NCI-H1092 (cell line): ENCODE measurements around the gene PSG1.
"Not testable (repeated sequence)": the region's sequence is repeated elsewhere in the genome, so short reads cannot be mapped to it uniquely, and the experiment has no call there.

ENCODE experiments used
- DNase-seq: peaks from one replicate; lab custom pipeline; 2025; lab: John Stamatoyannopoulos, UW

The PSG1 gene

GRCh38 chr19:42881279-42881678 lies 1.8 kb upstream of the PSG1 start:
- not testable (repeated sequence) for DNase-seq

GRCh38 chr19:42880621-42881020 lies 1.1 kb upstream of the PSG1 start:
- DNase-seq = not testable (repeated sequence)

DNA sequence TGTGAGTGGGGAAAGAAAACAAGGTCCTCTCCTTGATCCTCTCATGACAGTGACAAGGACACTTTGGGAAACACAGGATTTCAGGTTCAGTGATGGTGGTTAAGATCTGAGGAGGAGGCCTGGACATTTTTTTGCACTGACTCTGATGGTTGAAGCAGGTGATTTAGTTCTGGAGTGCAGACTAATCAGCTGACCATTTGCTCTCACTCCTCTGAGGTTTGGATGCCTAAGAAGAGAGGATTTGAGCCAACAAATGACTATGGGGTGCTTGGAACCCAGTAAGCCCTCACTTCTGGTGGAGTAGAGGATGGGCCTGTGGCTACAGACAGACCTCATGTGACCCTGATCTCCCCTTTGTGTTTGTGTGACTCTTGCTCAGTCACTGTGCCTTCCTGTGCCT lies 2.9 kb downstream of the PSG1 start:
- not testable (repeated sequence) for DNase-seq

DNA sequence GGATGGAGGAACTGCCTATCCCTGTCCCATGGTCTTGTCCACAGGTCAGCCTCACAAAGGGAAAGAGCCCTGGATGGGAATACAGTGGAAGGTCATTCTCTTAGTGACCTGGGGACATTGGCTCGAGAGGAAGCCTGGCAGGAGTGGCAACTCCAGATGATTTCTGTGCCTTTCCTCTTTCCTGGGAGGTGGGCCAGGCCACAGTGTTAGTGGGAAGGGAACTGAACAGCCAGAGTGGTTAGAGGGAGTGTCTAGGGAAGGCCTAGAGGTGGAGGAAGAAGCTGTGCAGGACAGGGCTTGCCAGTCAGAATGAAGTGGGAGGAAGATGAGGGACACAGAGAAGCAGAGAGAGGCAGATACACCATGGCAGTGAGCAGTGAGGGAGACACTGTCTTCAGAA lies 3.6 kb downstream of the PSG1 start:
- not testable (repeated sequence) for DNase-seq

- not testable (repeated sequence) for DNase-seq
Measured at GRCh38 chr19:42874901-42875813, 4.4 kb downstream of the PSG1 start.

GRCh38 chr19:42874136-42874535 lies 5.4 kb downstream of the PSG1 start:
- not testable (repeated sequence) for DNase-seq

- no peak for DNase-seq
Measured at GRCh38 chr19:42872608-42873007, 6.9 kb downstream of the PSG1 start.

DNA sequence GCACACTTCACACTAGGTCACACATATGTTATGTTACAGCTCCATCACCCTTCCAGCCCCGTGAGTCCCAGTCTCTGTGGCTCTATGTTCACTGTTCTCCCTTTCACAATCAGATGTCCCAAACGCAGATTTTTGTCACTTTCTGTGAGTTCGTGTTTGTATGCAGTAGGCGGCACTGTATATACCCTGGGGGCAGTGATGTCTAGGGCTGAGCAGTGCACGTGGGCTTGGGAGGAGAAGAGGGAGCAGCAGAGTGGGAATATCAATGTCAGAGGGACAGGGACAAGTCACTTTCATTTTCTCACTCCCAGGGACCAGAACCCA lies 22.0 kb downstream of the PSG1 start:
- DNase-seq = no peak

- DNase-seq = not testable (repeated sequence)
Measured at GRCh38 chr19:42856866-42857543, 22.5 kb downstream of the PSG1 start.

- DNase-seq = not testable (repeated sequence)
Measured at GRCh38 chr19:42854745-42855144, 24.8 kb downstream of the PSG1 start.

GRCh38 chr19:42853231-42853630 lies 26.3 kb downstream of the PSG1 start:
- DNase-seq = not testable (repeated sequence)

DNA sequence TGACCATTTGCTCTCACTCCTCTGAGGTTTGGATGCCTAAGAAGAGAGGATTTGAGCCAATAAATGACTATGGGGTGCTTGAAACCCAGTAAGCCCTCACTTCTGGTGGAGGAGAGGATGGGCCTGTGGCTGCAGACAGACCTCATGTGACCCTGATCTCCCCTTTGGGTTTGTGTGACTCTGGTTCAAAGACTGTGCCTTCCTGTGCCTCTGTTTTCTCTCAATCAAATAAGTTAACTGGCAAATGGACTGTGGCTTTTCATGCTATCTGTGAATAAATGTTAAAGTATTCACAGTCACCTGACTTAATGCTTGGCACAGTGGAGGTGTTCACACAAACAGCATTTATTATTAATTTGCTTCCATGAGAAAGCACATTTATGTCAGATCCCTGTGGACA lies 26.7 kb downstream of the PSG1 start:
- DNase-seq = not testable (repeated sequence)

DNA sequence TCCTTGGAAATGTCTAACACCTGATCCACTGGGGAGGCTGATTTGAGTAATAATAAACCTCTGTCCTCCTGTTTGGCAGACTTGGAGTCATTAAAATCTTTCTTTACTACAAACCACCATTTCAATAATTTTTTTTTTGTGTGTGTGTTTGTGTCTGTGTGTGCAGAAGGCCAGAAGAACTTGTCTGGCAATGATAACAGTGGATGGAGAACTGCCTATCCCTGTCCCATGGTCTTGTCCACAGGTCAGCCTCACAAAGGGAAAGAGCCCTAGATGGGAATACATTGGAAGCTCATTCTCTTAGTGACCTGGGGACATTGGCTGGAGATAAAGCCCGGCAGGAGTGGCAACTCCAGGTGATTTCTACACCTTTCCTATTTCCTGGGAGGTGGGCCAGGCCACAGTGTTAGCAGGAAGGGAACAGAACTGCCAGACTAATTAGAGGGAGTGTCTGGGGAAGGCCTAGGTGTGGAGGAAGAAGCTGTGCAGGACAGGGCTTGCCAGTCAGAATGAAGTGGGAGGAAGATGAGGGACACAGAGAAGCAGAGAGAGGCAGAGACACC lies 27.7 kb downstream of the PSG1 start:
- DNase-seq = not testable (repeated sequence)

GRCh38 chr19:42850981-42851717 lies 28.4 kb downstream of the PSG1 start:
- DNase-seq = no peak

DNA sequence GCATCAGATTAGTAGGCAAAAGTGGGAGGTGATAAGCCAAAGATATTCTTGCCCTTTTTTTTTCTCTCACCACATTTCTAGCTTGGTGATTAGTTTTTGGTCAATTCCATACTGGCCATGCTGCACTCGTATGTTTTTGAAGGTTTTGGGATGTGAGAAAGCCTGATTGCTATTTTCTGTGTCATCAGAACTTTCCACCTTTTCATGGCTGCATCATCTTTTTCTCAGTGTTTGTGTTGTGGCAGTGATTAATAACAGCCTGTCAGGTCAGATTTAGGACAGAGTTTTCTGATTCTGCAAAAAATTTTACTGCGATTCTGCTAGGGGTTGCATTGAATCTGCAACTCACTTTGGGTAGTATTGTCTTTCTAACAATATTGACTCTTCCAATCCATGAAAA lies 32.9 kb downstream of the PSG1 start:
- DNase-seq = no peak

DNA sequence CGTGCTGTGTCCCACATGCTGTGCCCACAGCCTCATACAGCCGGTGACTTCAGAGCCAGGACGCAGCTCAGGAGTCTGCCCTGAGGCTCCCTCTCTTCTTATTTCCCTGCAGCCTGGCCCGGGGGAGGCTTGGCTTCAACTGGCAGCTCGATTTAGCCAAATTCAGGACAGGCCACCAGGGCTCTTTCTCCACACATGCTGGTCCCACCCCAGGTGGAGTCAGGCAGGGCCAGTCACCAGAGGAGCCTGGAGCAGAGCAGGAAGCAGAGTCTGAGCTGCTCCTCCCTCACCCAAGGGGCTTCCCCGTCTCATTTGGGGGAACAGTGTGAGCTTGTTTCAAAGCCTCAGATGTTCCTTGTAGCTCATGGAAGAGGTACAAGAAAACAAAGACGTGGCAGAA lies 35.9 kb downstream of the PSG1 start:
- not testable (repeated sequence) for DNase-seq

DNA sequence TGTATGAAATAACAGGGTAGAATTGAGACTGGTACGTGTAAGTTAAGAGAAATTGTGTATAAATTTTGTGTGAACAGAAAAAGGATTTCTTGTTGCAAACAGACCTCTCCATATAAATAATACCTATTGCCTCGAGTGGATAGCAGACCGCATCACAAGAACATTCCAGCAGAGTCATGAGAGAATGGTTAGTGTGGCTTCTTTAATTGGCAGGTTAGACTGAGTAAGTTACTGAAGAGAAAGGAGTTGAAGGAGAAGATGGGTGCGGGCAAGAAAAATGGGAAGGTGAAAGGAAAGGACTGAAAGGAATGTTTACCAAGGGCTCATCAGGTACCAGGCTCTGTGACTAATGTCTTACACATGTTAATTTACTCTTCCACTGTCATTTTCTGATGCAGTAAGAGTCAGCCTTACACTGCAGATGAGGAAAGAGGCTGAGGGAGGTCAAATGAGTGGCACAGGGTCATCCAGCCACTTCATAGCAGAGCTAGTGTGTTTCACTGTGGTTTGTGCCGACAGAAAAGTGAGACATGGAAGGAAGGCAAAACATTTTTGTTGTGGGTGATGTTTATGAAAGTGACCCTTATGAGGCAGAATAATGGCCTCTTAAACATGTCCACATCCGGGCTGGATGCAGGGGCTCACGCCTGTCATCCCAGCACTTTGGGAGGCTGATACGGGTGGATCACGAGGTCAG lies 46.6 kb downstream of the PSG1 start:
- DNase-seq = not testable (repeated sequence)

DNA sequence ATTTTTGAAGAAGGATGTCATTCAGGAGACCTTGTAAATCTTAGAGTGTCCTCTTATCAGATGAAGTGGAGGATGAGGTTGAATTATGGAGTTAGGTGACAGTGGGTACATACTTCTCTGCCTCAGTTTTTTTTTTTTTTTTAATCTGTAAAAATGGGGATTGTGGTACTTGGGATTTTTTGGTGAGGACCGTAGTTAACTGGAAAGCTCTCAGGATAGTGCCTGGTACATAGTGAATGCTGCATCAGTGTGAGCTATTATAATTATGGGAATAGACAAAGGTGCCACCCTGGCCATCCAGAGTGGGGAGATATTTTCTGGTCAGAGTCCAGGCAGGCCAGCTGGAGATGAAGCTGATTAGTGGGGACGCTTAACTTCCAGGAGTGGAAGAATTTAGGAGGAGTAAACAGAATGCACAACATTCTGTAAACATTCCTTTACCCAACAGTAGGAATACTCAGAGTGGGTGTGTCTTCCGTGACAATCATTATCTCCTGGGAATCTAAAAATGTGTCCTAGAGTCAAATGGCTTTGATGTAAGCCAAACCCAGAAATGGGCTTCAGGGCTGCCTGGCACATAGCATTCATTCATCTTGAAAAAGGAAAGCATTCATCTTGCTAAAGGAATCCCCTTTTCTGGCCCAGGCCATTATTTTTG lies 47.4 kb downstream of the PSG1 start:
- not testable (repeated sequence) for DNase-seq

- no peak for DNase-seq
Measured at GRCh38 chr19:42831221-42832019, 48.1 kb downstream of the PSG1 start.

DNA sequence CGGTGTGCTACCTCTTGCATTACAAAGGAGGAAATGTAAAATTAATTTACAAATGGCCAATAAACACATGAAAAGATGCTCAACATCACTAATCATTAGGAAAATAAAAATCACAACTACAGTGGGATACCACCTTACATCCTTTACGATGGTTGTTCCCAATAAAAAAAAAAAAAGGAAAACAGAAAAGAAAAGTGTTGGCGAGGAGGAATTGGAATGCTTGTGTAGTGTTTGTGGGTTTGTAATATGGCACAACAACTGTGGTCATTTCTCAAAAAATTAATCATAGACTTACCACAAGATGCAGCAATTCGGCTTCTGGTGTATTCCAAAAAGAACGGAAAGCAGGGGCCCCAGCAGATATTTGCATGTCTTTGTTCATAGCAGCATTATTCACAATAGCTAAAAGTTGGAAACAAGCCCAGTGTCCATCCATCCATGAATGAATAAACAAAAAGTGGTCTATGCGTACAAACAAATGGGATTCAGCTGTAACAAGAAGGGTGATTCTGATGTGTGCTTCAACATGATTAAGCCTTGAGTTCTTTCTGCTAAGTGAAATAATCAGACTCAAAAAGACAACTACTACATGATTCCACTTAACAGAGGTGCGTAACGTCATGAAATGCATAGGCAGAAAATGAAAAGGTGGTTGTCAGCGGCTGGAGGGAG lies 58.1 kb downstream of the PSG1 start:
- DNase-seq = not testable (repeated sequence)
